ENCODE results near the gene PLRG1. TPM values are rescaled to one million over a fixed set of nuclear protein-coding genes. Genes with fewer than 3 reads are reported as not detected.
A peak's percentile ranks its signal among the peaks of the same experiment; 100 is the strongest.

The PLRG1 gene
- total RNA-seq, 1 donor from 2014 or later: 70.3 TPM

DNA sequence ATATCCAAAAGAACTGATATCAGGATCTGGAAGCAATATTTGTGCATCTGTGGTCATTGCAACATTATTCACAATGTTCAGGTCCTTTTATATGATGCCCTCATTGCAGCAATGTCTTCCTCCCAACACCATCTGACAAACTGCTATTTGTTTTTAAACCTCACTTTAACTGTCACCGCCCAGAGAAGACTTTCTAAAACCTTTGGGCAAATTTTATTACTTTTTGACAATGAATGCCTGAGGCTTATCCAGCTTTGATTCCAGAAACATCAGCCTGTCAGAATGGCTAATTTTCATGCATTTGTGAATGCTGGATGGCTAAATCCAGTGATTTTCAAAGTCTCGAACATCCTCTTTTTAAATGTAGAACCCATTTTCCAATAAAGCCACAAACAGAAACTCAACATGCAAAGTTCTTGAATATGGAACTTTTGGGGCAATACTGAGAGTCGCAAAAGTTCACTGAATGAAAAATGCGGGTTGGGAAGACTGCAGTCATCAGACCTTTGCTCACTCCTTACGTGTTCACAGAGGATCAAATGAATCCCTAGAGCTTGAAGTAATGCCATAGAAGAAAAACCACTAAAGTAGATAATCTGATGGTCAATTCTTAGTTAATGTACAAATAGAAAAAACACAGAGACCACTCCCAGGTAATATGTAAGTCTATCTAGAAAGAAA lies 23.1 kb upstream of the PLRG1 start:
- DNase-seq: no peak

DNA sequence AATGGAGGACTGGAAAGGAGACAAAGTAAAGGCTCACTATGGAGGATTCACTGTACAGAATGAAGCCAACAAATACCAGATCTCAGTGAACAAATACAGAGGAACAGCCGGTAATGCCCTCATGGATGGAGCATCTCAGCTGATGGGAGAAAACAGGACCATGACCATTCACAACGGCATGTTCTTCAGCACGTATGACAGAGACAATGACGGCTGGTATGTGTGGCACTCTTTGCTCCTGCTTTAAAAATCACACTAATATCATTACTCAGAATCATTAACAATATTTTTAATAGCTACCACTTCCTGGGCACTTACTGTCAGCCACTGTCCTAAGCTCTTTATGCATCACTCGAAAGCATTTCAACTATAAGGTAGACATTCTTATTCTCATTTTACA lies 19.4 kb upstream of the PLRG1 start:
- no peak for DNase-seq

GRCh38 chr4:154569028-154569427 lies 18.8 kb upstream of the PLRG1 start:
- DNase-seq: no peak

DNA sequence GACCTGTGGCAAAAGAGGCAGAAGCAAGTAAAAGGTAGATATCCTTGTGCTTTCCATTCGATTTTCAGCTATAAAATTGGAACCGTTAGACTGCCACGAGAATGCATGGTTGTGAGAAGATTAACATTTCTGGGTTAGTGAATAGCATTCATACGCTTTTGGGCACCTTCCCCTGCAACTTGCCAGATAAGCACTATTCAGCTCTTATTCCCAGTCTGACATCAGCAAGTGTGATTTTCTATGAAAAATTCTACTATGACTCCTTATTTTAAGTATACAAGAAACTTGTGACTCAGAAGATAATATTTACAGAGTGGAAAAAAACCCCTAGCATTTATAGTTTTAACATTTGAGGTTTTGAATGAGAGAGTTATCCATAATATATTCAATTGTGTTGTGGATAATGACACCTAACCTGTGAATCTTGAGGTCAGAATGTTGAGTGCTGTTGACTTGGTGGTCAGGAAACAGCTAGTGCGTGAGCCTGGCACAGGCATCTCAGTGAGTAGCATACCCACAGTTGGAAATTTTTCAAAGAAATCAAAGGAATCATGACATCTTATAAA lies 16.5 kb upstream of the PLRG1 start:
- no peak for DNase-seq

GRCh38 chr4:154565704-154566103 lies 15.5 kb upstream of the PLRG1 start:
- no peak for DNase-seq

GRCh38 chr4:154564311-154564710 lies 14.1 kb upstream of the PLRG1 start:
- no peak for DNase-seq

DNA sequence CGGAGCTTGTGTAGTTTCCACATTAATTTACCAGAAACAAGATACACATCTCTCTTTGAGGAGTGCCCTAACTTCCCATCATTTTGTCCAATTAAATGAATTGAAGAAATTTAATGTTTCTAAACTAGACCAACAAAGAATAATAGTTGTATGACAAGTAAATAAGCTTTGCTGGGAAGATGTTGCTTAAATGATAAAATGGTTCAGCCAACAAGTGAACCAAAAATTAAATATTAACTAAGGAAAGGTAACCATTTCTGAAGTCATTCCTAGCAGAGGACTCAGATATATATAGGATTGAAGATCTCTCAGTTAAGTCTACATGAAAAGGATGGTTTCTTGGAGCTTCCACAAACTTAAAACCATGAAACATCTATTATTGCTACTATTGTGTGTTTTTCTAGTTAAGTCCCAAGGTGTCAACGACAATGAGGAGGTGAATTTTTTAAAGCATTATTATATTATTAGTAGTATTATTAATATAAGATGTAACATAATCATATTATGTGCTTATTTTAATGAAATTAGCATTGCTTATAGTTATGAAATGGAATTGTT lies 12.6 kb upstream of the PLRG1 start, which contains the start of gene FGB:
Gene FGB, plus strand, starts transcription at position 315 of the 558 bp plus-strand sequence. Its CDS starts 8 bp downstream, at position 323.
- DNase-seq: no peak

GRCh38 chr4:154560824-154561231 lies 10.6 kb upstream of the PLRG1 start:
- no peak for DNase-seq

DNA sequence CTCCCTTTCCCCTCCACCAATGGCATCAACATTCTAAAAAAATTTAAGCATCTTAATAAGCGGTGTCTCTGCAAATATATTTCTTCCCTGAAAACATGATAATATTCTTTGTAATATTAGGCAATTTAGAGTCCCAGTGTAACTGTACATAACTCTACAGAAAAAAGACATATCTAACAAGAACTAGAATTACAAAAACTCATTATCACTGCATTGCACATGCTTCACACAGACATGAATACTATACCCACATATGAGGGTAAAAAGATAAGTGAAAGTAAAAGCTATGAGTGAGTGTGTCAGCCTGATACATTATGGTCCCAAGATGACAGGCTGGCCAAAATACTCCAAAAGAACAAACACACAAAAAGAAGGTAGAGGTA lies 10.2 kb upstream of the PLRG1 start:
- no peak for DNase-seq

DNA sequence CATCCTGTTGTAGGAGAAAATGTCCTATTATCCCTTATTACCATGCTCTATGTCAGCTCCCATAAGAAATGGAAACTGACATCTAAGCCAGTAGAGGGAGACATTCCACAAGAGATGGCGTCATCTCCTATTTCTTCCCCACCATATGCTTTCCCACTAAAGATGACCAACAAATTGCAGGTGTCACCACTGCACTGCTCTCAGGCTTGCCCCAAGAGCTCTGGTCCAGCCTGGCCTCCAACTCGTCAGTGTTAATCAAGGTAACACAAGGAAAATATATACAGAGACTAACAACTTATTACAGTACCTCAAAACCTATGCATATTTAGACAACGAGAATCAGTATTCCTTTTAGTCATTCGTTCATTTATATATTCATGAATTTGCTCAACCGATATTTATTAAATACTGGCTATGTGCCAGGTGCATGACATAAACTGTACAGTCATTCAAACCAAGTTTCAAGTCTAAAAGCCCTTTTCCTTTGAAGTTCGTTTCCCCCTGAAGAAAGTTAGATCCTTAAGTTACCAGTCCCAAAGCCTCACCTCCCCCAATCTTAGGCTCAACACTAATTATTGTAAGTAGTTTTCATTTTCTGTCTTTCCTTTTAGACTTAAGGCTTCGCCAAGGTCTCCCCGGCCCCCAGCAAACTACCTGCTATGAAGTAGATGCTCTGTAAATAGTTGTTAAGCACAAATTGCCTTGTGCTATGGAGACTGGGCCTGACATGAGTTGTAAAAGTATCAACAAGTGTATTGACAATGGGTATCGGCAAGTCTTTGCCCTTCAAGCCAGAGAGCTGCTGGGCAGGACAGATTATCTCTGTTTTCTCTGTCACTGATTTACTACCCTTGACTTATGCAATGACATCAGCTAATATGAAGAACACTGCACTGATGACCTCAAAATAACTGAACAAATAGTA lies 9.6 kb upstream of the PLRG1 start:
- DNase-seq: peak; percentile 64

DNA sequence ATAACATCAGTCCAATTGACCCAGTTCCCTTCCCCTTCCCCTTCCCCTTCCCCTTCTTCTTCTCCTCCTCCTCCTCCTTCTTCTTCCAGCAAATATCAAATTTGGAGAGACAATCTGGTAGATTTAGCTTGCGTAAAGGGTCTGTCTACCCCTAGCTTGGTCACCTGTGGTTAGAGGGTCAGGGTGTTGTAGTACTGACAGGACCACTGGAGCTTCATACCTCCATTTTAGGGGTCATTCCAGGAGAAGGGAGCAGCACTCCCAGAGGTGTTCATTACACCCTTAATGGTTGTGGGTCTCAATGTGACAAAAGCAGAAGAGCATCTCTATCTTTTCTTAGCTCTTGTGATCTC lies 8.9 kb upstream of the PLRG1 start:
- DNase-seq: no peak

DNA sequence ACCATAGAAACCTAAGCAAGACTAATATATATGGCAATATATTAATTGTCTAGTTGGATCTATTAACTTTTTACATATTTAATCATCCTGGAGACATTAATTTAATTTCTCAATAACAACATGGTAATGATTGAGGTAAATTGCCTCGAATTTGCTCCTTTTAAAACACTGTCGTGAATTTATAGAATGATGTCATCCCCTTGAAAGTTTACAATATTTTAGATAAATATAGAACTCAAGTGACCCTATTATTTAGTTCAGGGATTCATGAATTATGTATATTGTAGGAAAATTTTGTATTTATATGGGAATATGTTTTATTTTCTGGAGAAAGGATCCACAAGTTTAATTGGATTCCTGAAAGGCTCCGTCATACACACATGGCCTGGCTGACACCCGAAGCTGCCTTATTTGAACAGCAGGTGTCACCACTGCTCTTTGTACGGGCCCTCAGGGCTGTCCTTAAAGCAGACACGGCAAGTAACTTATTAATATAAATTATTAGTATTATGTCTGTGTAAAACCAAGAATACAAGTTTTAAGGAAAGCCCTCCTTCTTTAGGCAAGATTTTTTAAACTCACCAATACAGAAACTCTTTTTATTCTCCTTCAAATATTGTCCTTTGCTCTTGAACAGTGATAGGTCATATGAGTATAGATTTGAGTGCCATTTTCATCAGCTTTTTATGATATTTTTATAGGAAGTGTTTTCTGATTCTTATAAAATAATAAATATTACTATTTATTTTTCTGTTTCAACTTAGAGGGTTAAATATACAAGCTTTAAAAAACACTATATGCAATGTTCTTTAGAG lies 1.9 kb upstream of the PLRG1 start:
- DNase-seq: peak; percentile 92

GRCh38 chr4:154545689-154546088 lies 4.5 kb downstream of the PLRG1 start:
- no peak for DNase-seq

DNA sequence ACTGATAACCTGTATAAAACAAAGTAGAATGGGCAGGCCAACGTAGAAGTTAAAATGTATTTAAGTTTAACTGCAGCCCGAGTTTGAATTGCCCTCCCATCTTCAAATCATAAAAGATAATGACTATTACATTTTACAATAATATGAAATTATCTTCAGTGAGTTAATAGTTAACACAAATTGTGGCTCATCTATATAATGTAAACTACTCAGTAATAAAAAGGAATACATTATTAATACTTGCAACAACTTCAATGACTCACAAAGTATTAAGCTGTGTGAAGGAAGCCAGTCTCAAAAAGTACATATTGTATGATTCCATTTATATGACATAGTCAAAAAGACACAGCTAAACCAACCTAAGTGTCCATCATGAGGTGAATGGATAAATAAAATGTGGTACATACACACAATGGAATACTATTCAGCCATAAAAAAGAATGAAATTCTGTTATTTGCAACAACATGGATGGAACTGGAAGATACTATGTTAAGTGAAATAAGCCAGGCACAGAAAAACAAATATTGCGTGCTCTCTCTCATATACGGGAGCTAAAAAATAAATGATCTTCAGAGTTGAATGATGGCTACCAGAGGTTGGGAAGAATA lies 7.8 kb downstream of the PLRG1 start:
- no peak for DNase-seq

DNA sequence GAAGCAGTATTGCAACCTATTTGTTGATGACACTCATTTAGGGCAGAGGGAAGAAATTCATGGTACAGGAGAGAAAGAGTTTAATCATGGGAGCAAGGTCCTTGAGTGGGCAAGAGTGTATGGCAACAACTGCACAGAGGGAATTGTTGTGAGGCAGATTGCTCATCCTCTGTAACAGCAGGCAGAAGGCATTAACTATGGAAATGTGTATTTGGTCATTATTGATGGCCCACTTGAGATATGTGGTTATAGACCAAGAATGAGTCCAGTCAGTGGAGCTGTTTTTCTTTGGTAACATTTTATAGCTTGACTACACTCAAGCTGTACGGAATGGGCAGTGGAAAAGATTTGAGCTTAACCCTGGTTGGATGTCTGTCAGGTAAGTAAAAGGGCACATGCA lies 15.9 kb downstream of the PLRG1 start:
- DNase-seq: no peak

GRCh38 chr4:154529728-154530519 lies 20.3 kb downstream of the PLRG1 start:
- no peak for DNase-seq

DNA sequence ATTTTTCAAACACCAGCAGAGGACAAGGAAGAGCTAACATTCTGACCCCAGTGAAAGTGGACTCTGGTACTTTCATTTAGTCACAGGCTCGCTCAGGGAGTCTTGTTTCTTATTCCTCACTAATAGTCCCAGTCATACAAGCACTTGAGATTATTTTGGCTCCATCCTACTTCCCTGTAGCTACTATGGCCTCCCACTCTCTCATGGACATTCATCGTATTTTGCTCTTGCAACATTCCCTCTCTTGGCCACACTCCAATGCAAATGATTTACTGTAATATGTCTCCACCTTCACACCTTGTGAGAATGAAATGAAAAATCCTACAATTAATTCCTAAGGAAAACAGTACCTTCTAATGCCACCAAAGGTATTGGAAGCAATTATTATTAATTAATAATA lies 21.3 kb downstream of the PLRG1 start:
- no peak for DNase-seq

DNA sequence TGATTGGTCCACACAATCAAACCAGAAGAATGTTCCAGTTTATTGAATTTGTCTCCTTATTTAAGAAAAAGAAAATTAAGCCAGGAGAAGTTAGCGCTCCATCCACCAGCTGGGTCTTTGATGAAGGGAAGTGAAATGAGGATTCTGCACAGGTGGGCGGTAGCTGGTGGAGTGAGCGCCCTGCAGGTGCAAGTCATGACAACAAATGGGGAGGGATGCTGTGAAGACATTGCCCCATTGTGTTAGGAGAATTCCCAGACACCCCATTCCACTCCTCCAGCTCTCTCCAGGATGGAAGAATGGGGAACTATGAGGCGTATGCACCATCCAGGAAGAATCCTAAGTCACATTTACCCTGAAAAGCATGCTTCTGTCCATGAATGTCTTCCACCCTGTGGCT lies 22.9 kb downstream of the PLRG1 start:
- DNase-seq: no peak

DNA sequence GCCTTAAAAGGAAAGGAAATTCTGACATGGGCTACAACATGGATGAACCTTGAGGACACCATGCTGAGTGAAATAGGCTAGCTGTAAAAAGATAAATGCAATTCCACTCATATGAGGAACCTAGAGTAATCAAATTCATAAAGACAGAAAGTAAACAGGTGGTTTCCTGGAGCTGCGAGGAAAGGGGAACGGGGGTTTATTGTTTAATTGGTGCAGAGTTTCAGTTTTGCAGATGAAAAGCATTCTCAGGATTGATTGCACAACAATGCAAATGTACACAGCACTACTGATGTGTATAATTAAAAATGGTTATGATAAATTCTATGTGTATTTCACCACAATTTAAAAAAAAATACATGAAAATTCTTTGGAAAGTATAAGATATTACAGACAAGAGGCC lies 24.0 kb downstream of the PLRG1 start:
- DNase-seq: no peak

- DNase-seq: no peak
These were observed 28.6 kb downstream of the PLRG1 start for GRCh38 chr4:154521607-154522006.

- no peak for DNase-seq
These were observed 31.0 kb downstream of the PLRG1 start for GRCh38 chr4:154519214-154519613.
